ENCODE data around the gene CLEC2L.

CLEC2L gene

DNA sequence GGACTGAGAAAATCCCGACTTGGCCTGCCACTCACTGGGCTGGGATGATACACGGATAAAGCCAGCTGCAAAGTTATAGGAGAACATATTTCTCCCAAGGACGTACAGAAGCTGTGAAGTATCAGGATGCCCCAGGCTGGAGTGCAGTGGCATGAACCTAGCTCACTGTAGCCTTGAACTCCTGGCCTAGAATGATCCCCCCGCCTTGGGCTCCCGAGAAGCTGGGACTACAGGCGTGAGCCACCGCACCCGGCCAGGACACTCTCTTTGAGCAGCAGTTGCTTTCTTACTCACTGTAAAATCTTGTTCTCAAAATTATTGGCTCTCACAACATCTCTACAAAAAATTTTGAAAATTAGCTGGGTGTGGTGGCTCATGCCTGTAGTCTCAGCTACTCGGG, 50.4 kb downstream of the CLEC2L start:
- TF ChIP-seq, protein P1, sequence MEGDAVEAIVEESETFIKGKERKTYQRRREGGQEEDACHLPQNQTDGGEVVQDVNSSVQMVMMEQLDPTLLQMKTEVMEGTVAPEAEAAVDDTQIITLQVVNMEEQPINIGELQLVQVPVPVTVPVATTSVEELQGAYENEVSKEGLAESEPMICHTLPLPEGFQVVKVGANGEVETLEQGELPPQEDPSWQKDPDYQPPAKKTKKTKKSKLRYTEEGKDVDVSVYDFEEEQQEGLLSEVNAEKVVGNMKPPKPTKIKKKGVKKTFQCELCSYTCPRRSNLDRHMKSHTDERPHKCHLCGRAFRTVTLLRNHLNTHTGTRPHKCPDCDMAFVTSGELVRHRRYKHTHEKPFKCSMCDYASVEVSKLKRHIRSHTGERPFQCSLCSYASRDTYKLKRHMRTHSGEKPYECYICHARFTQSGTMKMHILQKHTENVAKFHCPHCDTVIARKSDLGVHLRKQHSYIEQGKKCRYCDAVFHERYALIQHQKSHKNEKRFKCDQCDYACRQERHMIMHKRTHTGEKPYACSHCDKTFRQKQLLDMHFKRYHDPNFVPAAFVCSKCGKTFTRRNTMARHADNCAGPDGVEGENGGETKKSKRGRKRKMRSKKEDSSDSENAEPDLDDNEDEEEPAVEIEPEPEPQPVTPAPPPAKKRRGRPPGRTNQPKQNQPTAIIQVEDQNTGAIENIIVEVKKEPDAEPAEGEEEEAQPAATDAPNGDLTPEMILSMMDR (IDR thresholded peaks at IDR 0.05; ENCODE audit: borderline replicate concordance, insufficient read depth, low read depth, low read length): no peak
- H3K4me3 ChIP-seq (ENCODE audit: low read depth, low read length): no peak overlapping the region

DNA sequence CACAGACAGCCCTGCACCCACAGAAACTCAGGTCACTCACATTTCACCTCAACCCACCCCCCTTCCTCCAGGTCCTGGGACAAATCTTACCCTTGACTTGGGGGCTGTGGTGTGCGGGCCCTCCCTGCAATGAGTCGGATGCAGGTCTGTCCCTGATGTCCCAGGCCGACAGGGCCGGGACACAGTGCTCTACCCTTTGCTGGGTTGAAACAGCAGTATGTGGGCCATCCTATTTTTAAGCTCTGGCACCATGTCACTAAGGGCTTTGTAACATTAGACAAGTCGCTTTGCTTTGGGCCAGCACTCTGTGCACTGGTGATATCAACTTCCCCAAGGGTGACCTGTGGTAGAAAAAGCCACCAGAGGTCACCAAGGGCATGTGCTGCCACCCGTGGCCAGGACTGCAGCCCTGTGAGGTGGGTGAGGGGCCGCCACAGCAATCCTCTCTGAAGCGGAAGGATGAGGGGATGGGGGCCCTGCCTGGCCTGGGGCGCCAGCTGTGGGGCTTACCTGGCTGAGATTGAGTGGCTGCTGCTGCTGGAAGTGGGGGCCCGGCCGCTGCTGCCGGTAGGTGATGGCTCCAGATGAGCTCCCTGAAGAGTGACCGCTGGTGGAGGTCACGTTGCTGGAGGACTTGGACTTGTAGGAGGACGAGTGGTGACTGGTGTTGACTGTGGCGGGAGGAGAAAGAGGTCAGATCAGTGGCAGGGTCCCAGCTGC, 51.3 kb downstream of the CLEC2L start:
- H3K4me3 ChIP-seq (ENCODE audit: low read depth, low read length): no peak overlapping the region
- TF ChIP-seq, protein P1 (IDR thresholded peaks at IDR 0.05; ENCODE audit: borderline replicate concordance, insufficient read depth, low read depth, low read length): no peak

DNA sequence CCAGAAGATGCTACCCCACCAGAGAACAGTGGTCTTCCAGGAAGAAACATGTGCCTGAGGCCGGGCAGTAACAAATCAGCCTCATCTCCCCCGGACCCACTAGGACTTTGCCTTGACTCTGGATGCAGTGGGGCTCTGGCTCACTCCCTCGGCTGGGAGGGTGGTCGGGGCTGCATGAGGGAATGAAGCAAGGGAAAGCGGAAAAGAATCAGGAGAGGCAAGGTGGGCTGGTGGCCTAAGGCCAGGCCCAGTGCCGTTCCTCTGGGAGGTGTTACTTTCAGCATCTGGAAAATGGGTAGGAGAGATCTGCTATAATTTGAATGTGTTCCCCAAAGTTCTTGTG, 51.8 kb downstream of the CLEC2L start:
- H3K4me3 ChIP-seq (ENCODE audit: low read depth, low read length): no peak overlapping the region
- TF ChIP-seq, protein P1 (IDR thresholded peaks at IDR 0.05; ENCODE audit: borderline replicate concordance, insufficient read depth, low read depth, low read length): no peak

DNA sequence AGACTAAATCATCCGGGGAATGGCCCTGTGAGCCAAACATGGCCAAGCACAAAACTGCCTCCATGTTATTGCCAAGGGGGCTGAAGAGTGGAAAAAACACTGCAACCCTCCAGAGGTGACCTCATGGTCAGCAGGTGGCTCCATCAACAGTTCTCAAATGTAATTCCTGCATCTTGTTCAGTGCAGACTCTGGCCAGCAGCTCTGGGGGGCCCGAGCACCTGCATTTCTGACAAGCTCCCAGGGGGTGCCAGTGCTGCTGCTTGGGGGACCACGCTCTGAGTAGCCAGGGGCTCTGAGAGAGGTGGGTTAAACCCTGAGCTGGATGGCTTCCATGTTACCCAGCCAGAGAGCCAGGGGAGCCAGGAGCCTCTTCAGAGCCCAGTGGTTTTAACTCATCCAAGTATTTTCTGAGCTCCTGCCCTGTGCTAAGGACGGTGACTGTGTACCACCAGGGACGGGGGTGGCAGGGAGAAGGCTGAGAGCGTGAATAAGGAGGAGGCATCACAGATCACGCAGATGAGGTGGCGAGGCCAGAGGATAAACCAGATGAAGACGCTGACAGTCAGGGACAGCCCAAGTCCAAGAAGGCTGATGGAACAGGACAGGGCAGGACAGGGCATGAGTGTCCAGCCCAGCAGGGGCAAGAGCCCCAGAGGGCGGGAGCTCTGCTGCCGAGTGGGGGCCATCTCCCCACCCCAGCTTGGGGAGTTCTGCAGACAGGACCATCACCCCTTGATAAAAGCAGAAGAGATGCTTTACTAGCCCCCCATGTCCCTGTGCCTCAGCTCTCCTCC, 52.9 kb downstream of the CLEC2L start:
- TF ChIP-seq, protein P1 (IDR thresholded peaks at IDR 0.05; ENCODE audit: borderline replicate concordance, insufficient read depth, low read depth, low read length): no peak
- no peak overlapping the region for H3K4me3 ChIP-seq (ENCODE audit: low read depth, low read length)

DNA sequence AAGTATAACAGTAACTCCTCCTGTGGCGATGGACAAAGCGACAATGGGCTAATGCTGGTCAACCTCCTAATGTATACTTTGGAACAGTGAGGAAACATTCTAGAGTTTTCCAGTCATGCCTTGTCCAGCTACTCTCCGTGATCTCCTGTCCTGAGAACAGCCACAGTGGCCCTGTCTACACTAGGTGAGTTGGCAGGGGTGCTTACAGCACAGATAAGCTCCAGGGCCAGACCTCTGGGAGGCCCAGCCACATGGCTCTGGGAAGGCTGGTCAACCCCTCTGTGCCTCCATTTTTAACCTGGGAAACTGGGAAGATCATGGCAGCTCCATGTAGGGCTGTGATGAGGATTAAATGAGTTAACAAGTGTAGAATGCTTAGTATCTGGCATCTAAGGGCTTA, 57.0 kb downstream of the CLEC2L start:
- H3K4me3 ChIP-seq (ENCODE audit: low read depth, low read length): no peak overlapping the region
- TF ChIP-seq, protein P1 (IDR thresholded peaks at IDR 0.05; ENCODE audit: borderline replicate concordance, insufficient read depth, low read depth, low read length): no peak

DNA sequence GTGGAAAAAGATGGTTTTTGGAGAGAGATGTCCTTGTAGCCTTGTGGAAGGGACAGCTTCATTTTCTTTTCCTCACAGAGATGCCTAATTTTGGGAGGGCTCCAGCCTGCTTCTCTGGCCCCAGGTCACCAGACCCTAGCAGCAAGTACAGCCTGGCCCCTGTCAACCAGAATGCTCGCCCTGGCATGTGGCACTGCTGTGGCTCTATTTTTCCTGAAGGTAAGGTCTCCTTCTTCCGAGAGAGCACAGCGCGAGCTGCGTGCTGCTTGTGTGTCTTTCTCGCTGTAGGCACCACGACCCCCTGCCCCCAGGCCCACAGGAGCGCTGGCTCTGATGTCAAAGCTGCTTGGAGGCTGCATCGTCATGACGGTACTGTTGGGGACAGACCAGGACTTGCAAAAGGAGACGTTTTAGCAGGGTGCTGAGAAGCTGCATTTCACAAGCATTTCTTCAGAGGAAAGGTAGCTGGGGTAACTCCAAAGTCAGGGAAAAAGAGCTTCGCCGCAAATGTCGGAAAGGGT, 58.7 kb downstream of the CLEC2L start:
- H3K4me3 ChIP-seq (ENCODE audit: low read depth, low read length): no peak overlapping the region
- TF ChIP-seq, protein P1 (IDR thresholded peaks at IDR 0.05; ENCODE audit: borderline replicate concordance, insufficient read depth, low read depth, low read length): no peak
